ACC112 (cell line): ENCODE data around the gene ARL13A.
A peak's percentile ranks its signal among the peaks of the same experiment; 100 is the strongest.
"Not testable (repeated sequence)": the region's sequence is repeated elsewhere in the genome, so short reads cannot be mapped to it uniquely, and the experiment has no call there.

Experiments
- H2AFZ ChIP-seq: fragments of 200-600 bp; sonication (generic); one replicate; pipeline ENCODE4 v1.6.0; 2017; ENCODE audit warnings: antibody characterized with exemption, low read length; ENCODE audit not compliant: unreplicated experiment
- H3K27ac ChIP-seq: fragments of 200-600 bp; sonication (generic); 2 replicates; pipeline ENCODE4 v1.5.1; 2014; ENCODE audit warnings: low read depth, mild to moderate bottlenecking, antibody characterized with exemption, low read length, moderate library complexity
- H3K27me3 ChIP-seq: fragments of 200-600 bp; sonication (generic); 2 replicates; pipeline ENCODE4 v1.6.1; 2014; ENCODE audit warnings: mild to moderate bottlenecking, antibody characterized with exemption, low read length, moderate library complexity, mixed read lengths; ENCODE audit not compliant: insufficient read depth
- H3K36me3 ChIP-seq: fragments of 200-600 bp; sonication (generic); 2 replicates; pipeline ENCODE4 v1.6.1; 2016; ENCODE audit warnings: mild to moderate bottlenecking, antibody characterized with exemption, low read length, moderate library complexity, mixed read lengths; ENCODE audit not compliant: insufficient read depth
- H3K4me1 ChIP-seq: fragments of 200-600 bp; sonication (generic); one replicate; pipeline ENCODE4 v1.6.1; 2016; ENCODE audit warnings: low read length, mixed read lengths; ENCODE audit not compliant: insufficient read depth, unreplicated experiment, control insufficient read depth
- H3K4me3 ChIP-seq: fragments of 200-600 bp; sonication (generic); 2 replicates; pipeline ENCODE4 v1.5.1; 2014; ENCODE audit warnings: mild to moderate bottlenecking, low read depth, low read length
- H3K79me2 ChIP-seq: fragments of 200-600 bp; sonication (generic); one replicate; pipeline ENCODE4 v1.6.0; 2016; ENCODE audit warnings: low read length; ENCODE audit not compliant: control insufficient read depth, unreplicated experiment, insufficient read depth

The ARL13A gene

GRCh38 chrX:100990139-100990538 is 20.6 kb downstream of the ARL13A start:
- Histone ChIP-seq H3K27ac (no peak overlapping the region), H3K79me2 (no peaks in the 10 kb centered on the region), H3K4me1 (peaks cover 14% of the 10 kb centered on the region), H3K4me3 (no peak overlapping the region), H3K27me3 (no peaks in the 10 kb centered on the region), H2AFZ (no peak overlapping the region), H3K36me3 (no peaks in the 10 kb centered on the region)

GRCh38 chrX:100994352-100995281 is 25.1 kb downstream of the ARL13A start:
- 0 out of 2 replicates have a peak, but pooled peaks cover 4% of the 10 kb centered on the region for H3K36me3 ChIP-seq
- peak overlapping the region; percentile 98 for H3K27ac ChIP-seq
- H2AFZ ChIP-seq: no peak overlapping the region
- no peaks in the 10 kb centered on the region for H3K27me3 ChIP-seq
- peaks cover 22% of the 10 kb centered on the region for H3K4me1 ChIP-seq
- H3K79me2 ChIP-seq: no peaks in the 10 kb centered on the region
- peak overlapping the region; percentile 29; the same call in 1 of the 2 replicates for H3K4me3 ChIP-seq

- Histone ChIP-seq H3K27ac (peak overlapping the region; percentile 98), H3K27me3 (no peaks in the 10 kb centered on the region), H3K4me1 (peaks cover 22% of the 10 kb centered on the region), H3K36me3 (0 out of 2 replicates have a peak, but pooled peaks cover 4% of the 10 kb centered on the region), H3K79me2 (no peaks in the 10 kb centered on the region), H2AFZ (no peak overlapping the region), H3K4me3 (no peak overlapping the region)
These were observed 26.0 kb downstream of the ARL13A start for GRCh38 chrX:100995469-100995868.

- H2AFZ ChIP-seq: no peak overlapping the region
- no peaks in the 10 kb centered on the region for H3K79me2 ChIP-seq
- no peak overlapping the region for H3K4me3 ChIP-seq
- 0 out of 2 replicates have a peak, but pooled peaks cover 4% of the 10 kb centered on the region for H3K36me3 ChIP-seq
- H3K27ac ChIP-seq: no peak overlapping the region
- H3K27me3 ChIP-seq: no peaks in the 10 kb centered on the region
- peaks cover 16% of the 10 kb centered on the region for H3K4me1 ChIP-seq
These were observed 29.9 kb downstream of the ARL13A start for GRCh38 chrX:100999451-100999850.

GRCh38 chrX:101009090-101009489 is 39.6 kb downstream of the ARL13A start:
- Histone ChIP-seq H3K27ac (peak overlapping the region; percentile 34; the same call in 1 of the 2 replicates), H3K4me3 (no peak overlapping the region), H2AFZ (no peak overlapping the region), H3K4me1 (peaks cover 13% of the 10 kb centered on the region), H3K79me2 (no peaks in the 10 kb centered on the region), H3K36me3 (no peaks in the 10 kb centered on the region), H3K27me3 (no peaks in the 10 kb centered on the region)

- not testable (repeated sequence) for H2AFZ ChIP-seq, H3K27ac ChIP-seq, H3K36me3 ChIP-seq, H3K27me3 ChIP-seq, H3K4me3 ChIP-seq, H3K79me2 ChIP-seq
- H3K4me1 ChIP-seq: peaks cover 13% of the 10 kb centered on the region
These were observed 42.5 kb downstream of the ARL13A start for GRCh38 chrX:101012031-101012430.

GRCh38 chrX:101022020-101022419 is 52.5 kb downstream of the ARL13A start:
- H3K27me3 ChIP-seq: no peaks in the 10 kb centered on the region
- no peaks in the 10 kb centered on the region for H3K79me2 ChIP-seq
- H3K27ac ChIP-seq: no peak overlapping the region
- H3K4me3 ChIP-seq: no peak overlapping the region
- peaks cover 10% of the 10 kb centered on the region for H3K4me1 ChIP-seq
- no peaks in the 10 kb centered on the region; the same call in 1 of the 2 replicates for H3K36me3 ChIP-seq
- no peak overlapping the region for H2AFZ ChIP-seq

- H3K27ac ChIP-seq: peak overlapping the region; percentile 61
- peaks cover 10% of the 10 kb centered on the region for H3K4me1 ChIP-seq
These were observed 55.6 kb downstream of the ARL13A start for GRCh38 chrX:101025126-101025525.

GRCh38 chrX:101028562-101028961 is 59.1 kb downstream of the ARL13A start:
- peaks cover 10% of the 10 kb centered on the region for H3K4me1 ChIP-seq
- no peaks in the 10 kb centered on the region for H3K27me3 ChIP-seq
- no peak overlapping the region for H2AFZ ChIP-seq
- no peaks in the 10 kb centered on the region for H3K79me2 ChIP-seq
- H3K36me3 ChIP-seq: no peaks in the 10 kb centered on the region
- no peak overlapping the region for H3K4me3 ChIP-seq
- H3K27ac ChIP-seq: no peak overlapping the region

More at GRCh38 chrX:101025126-101025525, 55.6 kb downstream of the ARL13A start:
- Histone ChIP-seq H3K36me3 (no peaks in the 10 kb centered on the region), H3K79me2 (no peaks in the 10 kb centered on the region), H3K4me3 (no peak overlapping the region), H3K27me3 (no peaks in the 10 kb centered on the region), H2AFZ (no peak overlapping the region)

GRCh38 chrX:101029665-101030064 is 60.2 kb downstream of the ARL13A start:
- H3K79me2 ChIP-seq: no peaks in the 10 kb centered on the region
- peaks cover 10% of the 10 kb centered on the region for H3K4me1 ChIP-seq
- no peak overlapping the region for H3K27ac ChIP-seq
- H3K4me3 ChIP-seq: no peak overlapping the region
- no peak overlapping the region for H2AFZ ChIP-seq
- no peaks in the 10 kb centered on the region for H3K36me3 ChIP-seq
- no peaks in the 10 kb centered on the region for H3K27me3 ChIP-seq

- Histone ChIP-seq H3K36me3 (no peaks in the 10 kb centered on the region), H3K4me3 (no peak overlapping the region), H3K27me3 (no peaks in the 10 kb centered on the region), H3K27ac (no peak overlapping the region), H3K79me2 (no peaks in the 10 kb centered on the region), H2AFZ (no peak overlapping the region), H3K4me1 (no peaks in the 10 kb centered on the region)
These were observed 67.7 kb downstream of the ARL13A start for GRCh38 chrX:101037231-101037630.
